A673 (cell line): ENCODE measurements around the gene SART1.

Experiments used
- EZH2 ChIP-seq: fragments of 200-600 bp; sonication (generic); IDR thresholded peaks from 2 replicates; pipeline ENCODE4 v1.6.1; 2017; ENCODE audit warnings: borderline replicate concordance, low read depth, mild to moderate bottlenecking, mixed read lengths, antibody characterized with exemption, low read length; ENCODE audit not compliant: poor library complexity, severe bottlenecking
- TF ChIP-seq, protein P1 (sequence below): fragments of 300-800, 200-600 bp; sonication (generic); conservative IDR thresholded peaks from 2 replicates; pipeline ENCODE4 v1.5.1; 2017; ENCODE audit warnings: low read depth, mild to moderate bottlenecking, antibody characterized with exemption, low read length, moderate library complexity, mixed read lengths

DNA sequence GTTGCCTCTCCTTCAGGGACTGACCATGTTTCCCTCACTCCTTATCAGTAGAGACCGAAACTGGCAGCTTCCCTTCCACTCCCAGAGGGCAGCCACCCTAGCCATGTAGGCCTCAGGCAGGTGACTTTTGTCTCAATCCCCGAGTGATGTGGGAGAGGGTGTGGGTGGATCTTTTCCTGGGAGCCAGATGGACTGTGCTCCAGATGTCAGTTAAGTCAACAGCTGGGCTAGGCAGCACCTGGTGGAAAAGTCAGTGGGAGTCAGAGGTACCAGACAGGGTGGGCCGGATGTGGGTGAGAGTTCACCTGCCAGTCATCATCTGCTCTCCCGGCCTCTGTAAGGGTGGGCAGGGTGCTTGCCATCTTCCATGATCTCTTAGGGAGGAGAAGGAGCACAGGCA, 42.7 kb downstream of the SART1 start:
- TF ChIP-seq, protein P1, sequence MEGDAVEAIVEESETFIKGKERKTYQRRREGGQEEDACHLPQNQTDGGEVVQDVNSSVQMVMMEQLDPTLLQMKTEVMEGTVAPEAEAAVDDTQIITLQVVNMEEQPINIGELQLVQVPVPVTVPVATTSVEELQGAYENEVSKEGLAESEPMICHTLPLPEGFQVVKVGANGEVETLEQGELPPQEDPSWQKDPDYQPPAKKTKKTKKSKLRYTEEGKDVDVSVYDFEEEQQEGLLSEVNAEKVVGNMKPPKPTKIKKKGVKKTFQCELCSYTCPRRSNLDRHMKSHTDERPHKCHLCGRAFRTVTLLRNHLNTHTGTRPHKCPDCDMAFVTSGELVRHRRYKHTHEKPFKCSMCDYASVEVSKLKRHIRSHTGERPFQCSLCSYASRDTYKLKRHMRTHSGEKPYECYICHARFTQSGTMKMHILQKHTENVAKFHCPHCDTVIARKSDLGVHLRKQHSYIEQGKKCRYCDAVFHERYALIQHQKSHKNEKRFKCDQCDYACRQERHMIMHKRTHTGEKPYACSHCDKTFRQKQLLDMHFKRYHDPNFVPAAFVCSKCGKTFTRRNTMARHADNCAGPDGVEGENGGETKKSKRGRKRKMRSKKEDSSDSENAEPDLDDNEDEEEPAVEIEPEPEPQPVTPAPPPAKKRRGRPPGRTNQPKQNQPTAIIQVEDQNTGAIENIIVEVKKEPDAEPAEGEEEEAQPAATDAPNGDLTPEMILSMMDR = no peak
- TF ChIP-seq EZH2 = no peak
